HG03575 (cell line): ENCODE results near the gene RUSC1.
"Not testable (repeated sequence)": the region's sequence is repeated elsewhere in the genome, so short reads cannot be mapped to it uniquely, and the experiment has no call there.

Experiments used
- ATAC-seq: cut with Tn5 transposase; IDR thresholded peaks from one replicate; pipeline ENCODE4 v1.9.1; 2021; ENCODE audit not compliant: unreplicated experiment, insufficient number of reproducible peaks, low FRiP score; ENCODE audit errors: extremely low read depth

RUSC1 gene

GRCh38 chr1:155321639-155322503 lies 1.2 kb downstream of the RUSC1 start:
- no peak for ATAC-seq

GRCh38 chr1:155322571-155322952 lies 1.9 kb downstream of the RUSC1 start:
- no peak for ATAC-seq

GRCh38 chr1:155322953-155323728 lies 2.4 kb downstream of the RUSC1 start:
- no peak for ATAC-seq

- no peak for ATAC-seq
Observed at GRCh38 chr1:155323729-155324036, 3.0 kb downstream of the RUSC1 start.

GRCh38 chr1:155324037-155324716 lies 3.5 kb downstream of the RUSC1 start:
- ATAC-seq = no peak

GRCh38 chr1:155324717-155325602 lies 4.3 kb downstream of the RUSC1 start:
- ATAC-seq = no peak

- ATAC-seq = no peak
Observed at GRCh38 chr1:155325603-155325893, 4.9 kb downstream of the RUSC1 start.

GRCh38 chr1:155326020-155326526 lies 5.4 kb downstream of the RUSC1 start:
- no peak for ATAC-seq

- ATAC-seq = no peak
Observed at GRCh38 chr1:155326631-155327037, 5.9 kb downstream of the RUSC1 start.

GRCh38 chr1:155327981-155328380 lies 7.3 kb downstream of the RUSC1 start:
- ATAC-seq = no peak

GRCh38 chr1:155328856-155329255 lies 8.2 kb downstream of the RUSC1 start:
- not testable (repeated sequence) for ATAC-seq

- no peak for ATAC-seq
Observed at GRCh38 chr1:155329980-155330598, 9.4 kb downstream of the RUSC1 start.

- no peak for ATAC-seq
Observed at GRCh38 chr1:155334962-155335361, 14.3 kb downstream of the RUSC1 start.

- no peak for ATAC-seq
Observed at GRCh38 chr1:155339515-155340097, 18.9 kb downstream of the RUSC1 start.

GRCh38 chr1:155342842-155343241 lies 22.1 kb downstream of the RUSC1 start:
- no peak for ATAC-seq

GRCh38 chr1:155352631-155353030 lies 31.9 kb downstream of the RUSC1 start:
- ATAC-seq = no peak

GRCh38 chr1:155360051-155360450 lies 39.4 kb downstream of the RUSC1 start:
- ATAC-seq = no peak

- ATAC-seq = no peak
Observed at GRCh38 chr1:155379180-155379579, 58.5 kb downstream of the RUSC1 start.
